ENCODE measurements around the gene HOXA5. TPM values are rescaled to one million over a fixed set of nuclear protein-coding genes. Genes with fewer than 3 reads are reported as not detected.

Gene HOXA5
- total RNA-seq, 2 experiments from 2014 or later: 3.4 to 7.4 TPM

DNA sequence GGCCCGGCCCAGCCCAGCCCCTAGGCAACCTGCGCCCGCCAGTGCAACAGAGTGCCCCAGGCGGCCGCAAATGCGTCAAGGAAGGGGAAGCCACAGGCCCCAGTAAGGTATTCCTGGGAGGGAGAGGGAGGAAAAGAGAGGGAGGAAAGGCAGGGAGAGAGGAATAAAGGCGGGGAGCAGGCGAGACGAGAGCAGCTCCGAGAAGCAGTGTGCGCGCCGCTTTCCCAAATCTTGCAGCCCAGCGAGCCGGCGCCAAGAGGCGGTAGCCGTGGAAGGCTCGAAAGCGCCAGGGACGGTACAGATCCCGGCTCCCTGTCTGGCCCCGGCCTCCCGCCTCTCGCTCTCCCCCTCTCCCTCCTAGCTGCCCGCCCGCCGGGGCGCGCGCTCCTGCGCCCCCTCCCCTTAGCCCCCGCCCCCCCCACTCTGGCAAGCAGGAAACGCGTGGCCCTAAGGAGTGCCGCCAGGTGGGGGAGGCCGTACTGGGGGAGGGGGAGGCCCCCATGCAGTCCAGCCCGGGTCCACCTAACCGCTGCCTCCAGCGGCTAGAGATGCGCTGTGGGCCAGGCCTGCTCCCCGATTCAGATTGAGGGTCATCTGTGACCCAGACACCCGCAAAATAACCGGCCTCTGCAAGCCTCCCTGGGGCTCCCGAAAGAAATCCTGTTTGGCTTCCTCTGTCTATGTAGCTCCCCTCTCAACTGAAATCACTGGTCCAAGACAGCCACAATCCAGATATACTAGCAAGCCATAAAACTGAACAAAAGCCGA is 26.4 kb upstream of the HOXA5 start:
- no peak for TF ChIP-seq EZH2phosphoT487 (IDR thresholded peaks at IDR 0.05; ENCODE audit: borderline replicate concordance, low read depth, low read length)
- TF ChIP-seq, protein P1, sequence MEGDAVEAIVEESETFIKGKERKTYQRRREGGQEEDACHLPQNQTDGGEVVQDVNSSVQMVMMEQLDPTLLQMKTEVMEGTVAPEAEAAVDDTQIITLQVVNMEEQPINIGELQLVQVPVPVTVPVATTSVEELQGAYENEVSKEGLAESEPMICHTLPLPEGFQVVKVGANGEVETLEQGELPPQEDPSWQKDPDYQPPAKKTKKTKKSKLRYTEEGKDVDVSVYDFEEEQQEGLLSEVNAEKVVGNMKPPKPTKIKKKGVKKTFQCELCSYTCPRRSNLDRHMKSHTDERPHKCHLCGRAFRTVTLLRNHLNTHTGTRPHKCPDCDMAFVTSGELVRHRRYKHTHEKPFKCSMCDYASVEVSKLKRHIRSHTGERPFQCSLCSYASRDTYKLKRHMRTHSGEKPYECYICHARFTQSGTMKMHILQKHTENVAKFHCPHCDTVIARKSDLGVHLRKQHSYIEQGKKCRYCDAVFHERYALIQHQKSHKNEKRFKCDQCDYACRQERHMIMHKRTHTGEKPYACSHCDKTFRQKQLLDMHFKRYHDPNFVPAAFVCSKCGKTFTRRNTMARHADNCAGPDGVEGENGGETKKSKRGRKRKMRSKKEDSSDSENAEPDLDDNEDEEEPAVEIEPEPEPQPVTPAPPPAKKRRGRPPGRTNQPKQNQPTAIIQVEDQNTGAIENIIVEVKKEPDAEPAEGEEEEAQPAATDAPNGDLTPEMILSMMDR (conservative IDR thresholded peaks at IDR 0.05; ENCODE audit: low read length): no peak
- no TSS peak for BruUV-seq (replicated peaks)
- no peak overlapping the region for H2AFZ ChIP-seq (ENCODE audit: low read length)
- ChIA-PET POLR2A (interaction anchor here (0.6 to 1.1 kb wide), 2 partner anchors 38 to 1243 kb away, joined by 3 read pairs; no protein-coding TSS in a partner anchor), CTCF (ENCODE audit: unreplicated experiment) (no interaction called here)
- H3K36me3 ChIP-seq (ENCODE audit: insufficient read depth, low read length): no peaks in the 10 kb centered on the region
- H3K9me3 ChIP-seq (ENCODE audit: low read length): no peaks in the 10 kb centered on the region
- no peaks in the 10 kb centered on the region for H4K20me1 ChIP-seq (ENCODE audit: insufficient read depth, low read length)
- no peak for DNase-seq (ENCODE audit: low spot score)
- H3K9me2 ChIP-seq (ENCODE audit: insufficient read depth, low read length): no peaks in the 10 kb centered on the region
- H3K4me2 ChIP-seq (ENCODE audit: low read length): no peak overlapping the region
- H3K27ac ChIP-seq (ENCODE audit: low read depth, low read length, poor library complexity, severe bottlenecking): no peak overlapping the region
- H3K4me1 ChIP-seq (ENCODE audit: insufficient read depth, low read length, poor library complexity, severe bottlenecking): no peaks in the 10 kb centered on the region
- intact Hi-C loops (cut with micrococcal nuclease; ENCODE audit: unreplicated experiment): no loop called here
- no peak overlapping the region for H3K4me3 ChIP-seq (ENCODE audit: low read depth, low read length, poor library complexity, severe bottlenecking)
- no peaks in the 10 kb centered on the region for H3K79me2 ChIP-seq (ENCODE audit: insufficient read depth, low read depth, low read length)

DNA sequence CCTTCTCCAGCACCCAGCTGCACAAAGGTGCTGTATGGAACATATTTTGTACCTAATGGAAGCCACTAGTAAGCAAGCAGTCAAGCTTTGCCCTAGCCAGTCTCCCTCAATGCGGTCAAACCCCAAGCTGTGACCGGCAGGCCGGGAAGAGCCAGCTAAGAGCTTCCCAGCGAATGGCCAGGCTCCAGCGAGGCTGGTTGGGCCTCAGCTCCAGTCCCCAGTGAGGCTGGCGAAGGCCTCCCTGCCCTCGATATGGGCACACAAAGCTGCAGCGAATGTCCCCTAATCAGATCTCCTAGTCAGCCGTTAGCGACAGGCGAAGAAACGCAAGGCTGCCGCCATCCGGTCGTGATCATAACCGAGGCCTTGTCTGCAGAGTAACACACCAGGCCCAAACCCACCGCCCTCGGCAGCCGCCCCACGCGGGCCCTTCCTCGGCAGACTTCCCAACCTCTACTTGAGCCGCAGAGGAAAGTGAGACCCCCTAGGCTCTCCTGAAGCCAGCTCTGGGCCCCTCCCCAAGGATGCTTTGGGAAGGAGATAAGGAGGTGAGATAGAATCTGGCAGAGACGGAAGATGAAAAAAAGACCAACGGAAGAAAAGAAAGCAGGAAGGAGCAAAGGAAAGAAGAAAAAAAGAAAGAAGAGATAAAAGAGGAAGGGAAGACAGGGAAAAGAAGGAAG is 24.9 kb upstream of the HOXA5 start:
- no peaks in the 10 kb centered on the region for H4K20me1 ChIP-seq (ENCODE audit: insufficient read depth, low read length)
- intact Hi-C loops (cut with micrococcal nuclease; ENCODE audit: unreplicated experiment): no loop called here
- no peaks in the 10 kb centered on the region for H3K79me2 ChIP-seq (ENCODE audit: insufficient read depth, low read depth, low read length)
- no peaks in the 10 kb centered on the region for H3K4me1 ChIP-seq (ENCODE audit: insufficient read depth, low read length, poor library complexity, severe bottlenecking)
- no TSS peak for BruUV-seq (replicated peaks)
- H2AFZ ChIP-seq (ENCODE audit: low read length): no peak overlapping the region
- no peak overlapping the region for H3K4me2 ChIP-seq (ENCODE audit: low read length)
- POLR2A ChIA-PET: no interaction called here
- no peak for DNase-seq (ENCODE audit: low spot score)
- H3K4me3 ChIP-seq (ENCODE audit: low read depth, low read length, poor library complexity, severe bottlenecking): no peak overlapping the region
- no peaks in the 10 kb centered on the region for H3K36me3 ChIP-seq (ENCODE audit: insufficient read depth, low read length)
- TF ChIP-seq EZH2phosphoT487 (IDR thresholded peaks at IDR 0.05; ENCODE audit: borderline replicate concordance, low read depth, low read length): no peak
- TF ChIP-seq, protein P1 (conservative IDR thresholded peaks at IDR 0.05; ENCODE audit: low read length): no peak
- no peaks in the 10 kb centered on the region for H3K9me2 ChIP-seq (ENCODE audit: insufficient read depth, low read length)
- CTCF ChIA-PET (ENCODE audit: unreplicated experiment): no interaction called here
- H3K27ac ChIP-seq (ENCODE audit: low read depth, low read length, poor library complexity, severe bottlenecking): no peak overlapping the region
- H3K9me3 ChIP-seq (ENCODE audit: low read length): no peaks in the 10 kb centered on the region

DNA sequence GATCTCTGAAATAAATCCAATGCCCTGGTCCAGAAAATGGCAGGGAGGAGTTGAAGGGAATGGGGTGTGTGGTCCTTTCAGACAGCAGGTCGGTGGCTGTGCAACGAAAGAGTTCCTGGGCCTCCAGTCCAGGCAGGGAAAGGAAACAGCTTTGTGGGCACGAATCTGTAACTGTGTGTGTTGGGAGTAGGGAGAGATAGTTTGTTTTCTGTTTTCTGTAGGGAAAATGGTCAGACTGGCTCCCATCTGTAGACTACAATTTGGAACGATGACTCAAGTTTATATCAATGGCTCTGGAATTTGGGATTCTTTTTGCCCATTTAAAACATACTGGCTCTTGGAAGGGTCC is 24.4 kb upstream of the HOXA5 start:
- Histone ChIP-seq H3K27ac (ENCODE audit: low read depth, low read length, poor library complexity, severe bottlenecking) (no peak overlapping the region), H3K4me3 (ENCODE audit: low read depth, low read length, poor library complexity, severe bottlenecking) (no peak overlapping the region), H4K20me1 (ENCODE audit: insufficient read depth, low read length) (no peaks in the 10 kb centered on the region), H3K4me2 (ENCODE audit: low read length) (no peak overlapping the region), H3K4me1 (ENCODE audit: insufficient read depth, low read length, poor library complexity, severe bottlenecking) (no peaks in the 10 kb centered on the region), H2AFZ (ENCODE audit: low read length) (no peak overlapping the region), H3K9me2 (ENCODE audit: insufficient read depth, low read length) (no peaks in the 10 kb centered on the region), H3K79me2 (ENCODE audit: insufficient read depth, low read depth, low read length) (no peaks in the 10 kb centered on the region), H3K36me3 (ENCODE audit: insufficient read depth, low read length) (no peaks in the 10 kb centered on the region), H3K9me3 (ENCODE audit: low read length) (no peaks in the 10 kb centered on the region)
- ChIA-PET CTCF (ENCODE audit: unreplicated experiment) (no interaction called here), POLR2A (no interaction called here)
- no TSS peak for BruUV-seq (replicated peaks)
- TF ChIP-seq, protein P1 (conservative IDR thresholded peaks at IDR 0.05; ENCODE audit: low read length): no peak
- no peak for TF ChIP-seq EZH2phosphoT487 (IDR thresholded peaks at IDR 0.05; ENCODE audit: borderline replicate concordance, low read depth, low read length)
- intact Hi-C loops (cut with micrococcal nuclease; ENCODE audit: unreplicated experiment): no loop called here
- no peak for DNase-seq (ENCODE audit: low spot score)

Measured in OCI-LY7 (cell line).